Activated T-helper 1 cell treated with Interleukin-2 at 50 U/mL for 16 hours (primary cell): ENCODE data around the gene NDUFC2.
"Not testable (repeated sequence)": the region's sequence is repeated elsewhere in the genome, so short reads cannot be mapped to it uniquely, and the experiment has no call there.

Source experiments
- DNase-seq: peaks from one replicate; pipeline ENCODE4 v3.0.0-alpha.2; 2020; ENCODE audit warnings: low read depth

NDUFC2 gene

GRCh38 chr11:78080084-78080817 is 589 bp upstream of the NDUFC2 start:
- no peak for DNase-seq

- DNase-seq = no peak
Measured at GRCh38 chr11:78078218-78079167, 1.2 kb downstream of the NDUFC2 start.

GRCh38 chr11:78077592-78077991 is 2.1 kb downstream of the NDUFC2 start:
- not testable (repeated sequence) for DNase-seq

- DNase-seq = no peak
Measured at GRCh38 chr11:78076733-78077403, 2.8 kb downstream of the NDUFC2 start.

DNA sequence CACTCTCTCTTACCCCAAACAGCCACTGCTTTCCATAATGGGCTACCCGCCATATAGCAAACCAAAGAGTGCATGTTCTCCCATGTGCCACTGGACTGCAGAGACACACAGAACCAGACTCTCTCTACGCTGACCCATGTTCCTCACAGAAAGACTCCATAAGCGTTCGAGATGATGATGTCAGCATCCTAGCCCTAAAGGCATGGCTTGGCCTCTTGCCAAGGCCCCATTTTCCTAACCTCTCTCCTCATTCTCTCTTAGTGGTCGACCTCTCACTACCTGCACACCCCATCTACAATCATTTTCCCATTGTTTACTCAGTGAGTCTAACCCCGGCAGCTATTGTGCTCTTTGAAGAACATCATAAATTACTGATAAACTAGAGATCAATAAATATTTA is 4.9 kb downstream of the NDUFC2 start:
- DNase-seq = no peak

DNA sequence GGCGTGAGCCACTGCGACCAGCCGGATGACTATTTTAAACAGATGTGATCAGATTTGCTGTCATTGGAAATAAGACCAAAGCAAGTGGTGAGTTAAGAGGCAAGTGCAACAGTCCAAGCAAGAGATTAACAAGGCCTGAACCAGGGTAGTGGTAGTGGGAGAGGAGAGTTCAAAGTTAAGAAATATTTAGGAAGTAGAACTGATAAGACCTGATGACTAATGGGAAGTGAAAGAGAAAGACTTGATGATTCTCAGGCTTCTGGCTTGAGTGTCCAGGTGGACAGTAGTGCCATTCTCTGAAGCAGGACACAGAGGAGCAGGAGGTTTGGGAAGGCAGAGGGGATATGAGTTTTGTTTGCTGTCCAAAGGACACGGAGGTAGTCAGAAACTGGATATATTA is 7.2 kb downstream of the NDUFC2 start:
- DNase-seq = no peak

DNA sequence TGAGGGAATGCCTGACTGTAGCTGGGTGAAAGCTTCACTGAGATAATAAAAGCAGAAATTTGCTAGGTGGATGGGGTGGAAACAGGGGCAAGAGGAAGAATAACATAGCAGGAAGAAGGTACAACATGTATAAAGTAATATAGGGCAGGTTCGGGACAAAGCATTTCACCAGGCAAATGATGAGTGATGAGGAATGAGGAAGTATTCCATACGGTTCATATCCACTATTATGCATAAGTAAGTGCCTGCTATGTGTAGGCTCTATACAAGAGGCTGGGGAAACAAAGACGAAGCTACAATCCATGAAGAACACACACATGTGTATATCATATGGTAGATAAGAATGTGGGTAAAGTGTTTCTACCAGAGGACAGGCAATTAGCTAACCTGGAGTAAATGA is 7.9 kb downstream of the NDUFC2 start:
- no peak for DNase-seq

GRCh38 chr11:78070621-78071020 is 9.0 kb downstream of the NDUFC2 start:
- DNase-seq = no peak

DNA sequence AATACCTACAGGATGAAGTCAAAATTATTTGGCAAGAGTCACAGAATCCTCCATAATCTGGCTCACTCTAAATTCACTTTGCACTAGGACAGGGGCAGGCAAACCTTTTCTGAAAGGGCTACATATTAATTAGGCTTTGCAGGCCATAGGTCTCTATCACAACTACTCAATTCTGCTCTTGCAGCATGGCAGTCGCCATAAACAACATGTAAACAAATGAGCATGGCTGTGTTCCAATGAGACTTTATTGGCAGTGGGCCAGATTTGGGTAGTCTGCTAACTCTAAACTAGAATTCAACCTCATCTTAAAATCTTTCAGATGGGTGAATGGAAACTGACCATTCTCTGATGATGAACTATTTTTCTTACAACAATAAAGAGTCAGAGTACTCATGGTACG is 10.2 kb downstream of the NDUFC2 start:
- DNase-seq = no peak

GRCh38 chr11:78067704-78068103 is 12.0 kb downstream of the NDUFC2 start:
- DNase-seq = no peak

DNA sequence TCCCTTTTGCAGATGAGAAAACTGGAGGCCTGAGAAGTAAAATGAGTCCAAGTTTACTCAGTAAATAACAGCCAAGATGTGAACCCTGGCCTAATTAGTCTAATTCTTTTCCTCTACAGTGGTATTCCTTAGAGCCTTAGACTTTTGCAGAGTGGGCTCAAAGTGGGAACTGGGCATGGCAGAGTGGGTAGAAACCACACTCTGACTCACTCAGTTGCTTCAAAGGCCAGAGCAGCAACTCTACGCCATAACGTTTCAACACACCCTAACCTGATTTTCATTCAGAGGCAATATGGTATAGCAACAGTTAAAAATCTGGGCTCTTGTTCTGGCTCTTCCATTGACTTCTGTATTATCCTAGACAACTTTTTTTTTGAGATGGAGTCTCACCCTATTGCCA is 13.2 kb downstream of the NDUFC2 start:
- DNase-seq = no peak

DNA sequence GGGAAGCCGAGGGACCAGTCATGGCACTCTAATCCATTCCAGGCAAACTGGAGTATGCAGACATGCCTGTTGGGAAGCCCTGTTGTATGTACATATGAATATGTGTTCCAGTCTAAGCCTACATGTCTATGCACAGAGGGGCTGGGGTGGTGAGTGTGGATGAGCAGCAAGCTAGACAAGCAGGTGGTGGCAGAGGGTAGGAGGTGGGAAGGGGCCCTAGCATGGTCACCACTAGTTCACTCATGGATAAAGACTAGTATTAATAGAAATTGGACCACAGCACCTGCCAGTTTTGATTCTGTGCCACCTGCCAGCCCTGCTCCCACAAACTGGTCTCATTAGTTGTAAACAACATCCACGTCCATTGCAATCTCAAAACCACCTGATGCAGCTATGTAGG is 14.5 kb downstream of the NDUFC2 start:
- DNase-seq = no peak

DNA sequence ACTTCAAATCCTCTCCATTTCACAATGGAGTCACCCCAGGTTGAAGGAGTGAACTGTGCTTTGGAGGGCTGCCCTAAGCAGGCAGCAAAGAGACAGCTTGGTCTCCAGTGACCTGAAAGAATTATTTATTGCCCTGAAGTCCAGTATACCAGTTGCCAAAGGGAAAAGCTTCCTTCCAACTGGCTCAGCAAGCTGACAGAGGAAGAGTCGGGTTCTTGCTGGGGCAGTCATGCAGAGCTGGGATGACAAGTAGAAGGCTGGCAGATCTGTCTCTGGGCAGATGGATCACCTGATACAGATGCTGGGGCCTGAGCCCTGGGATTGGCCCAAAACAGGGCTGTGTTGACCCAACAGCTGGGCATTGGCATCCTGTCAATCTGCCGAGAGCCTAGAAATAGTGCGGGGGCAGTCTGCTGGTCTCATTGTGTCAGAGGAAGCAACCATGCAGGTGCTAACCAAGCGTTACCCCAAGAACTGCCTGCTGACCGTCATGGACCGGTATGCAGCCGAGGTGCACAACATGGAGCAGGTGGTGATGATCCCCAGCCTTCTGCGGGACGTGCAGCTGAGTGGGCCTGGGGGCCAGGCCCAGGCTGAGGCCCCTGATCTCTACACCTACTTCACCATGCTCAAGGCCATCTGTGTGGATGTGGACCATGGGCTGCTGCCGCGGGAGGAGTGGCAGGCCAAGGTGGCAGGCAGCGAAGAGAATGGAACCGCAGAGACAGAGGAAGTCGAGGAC is 16.1 kb downstream of the NDUFC2 start, which contains the start of gene THRSP:
Gene THRSP (plus strand): TSS at position 422 of the 742 bp plus-strand sequence. CDS start 21 bp downstream, at position 443.
- DNase-seq = no peak

- DNase-seq = no peak
Measured at GRCh38 chr11:78062671-78063070, 17.0 kb downstream of the NDUFC2 start.

DNA sequence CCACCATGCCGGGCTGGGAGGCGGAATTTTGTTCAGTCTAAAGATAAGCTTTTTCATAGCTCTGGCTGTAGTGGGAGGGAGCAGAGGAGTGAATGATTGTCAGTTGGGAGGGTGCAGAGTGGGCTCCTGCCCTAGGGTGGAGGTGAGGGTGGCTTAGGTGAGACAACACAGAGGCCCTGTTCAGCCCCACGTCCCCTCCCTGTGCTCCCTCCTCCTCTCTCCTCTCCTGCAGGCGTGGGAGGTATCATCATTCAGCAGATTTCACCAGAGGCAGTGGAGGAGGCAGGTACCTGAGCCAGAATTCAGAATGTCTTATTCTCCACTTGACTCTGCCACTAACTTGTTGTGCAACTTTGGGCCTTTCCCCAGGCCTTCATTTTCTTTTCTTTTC is 17.7 kb downstream of the NDUFC2 start:
- no peak for DNase-seq

GRCh38 chr11:78061088-78061920 is 18.4 kb downstream of the NDUFC2 start:
- DNase-seq = no peak

DNA sequence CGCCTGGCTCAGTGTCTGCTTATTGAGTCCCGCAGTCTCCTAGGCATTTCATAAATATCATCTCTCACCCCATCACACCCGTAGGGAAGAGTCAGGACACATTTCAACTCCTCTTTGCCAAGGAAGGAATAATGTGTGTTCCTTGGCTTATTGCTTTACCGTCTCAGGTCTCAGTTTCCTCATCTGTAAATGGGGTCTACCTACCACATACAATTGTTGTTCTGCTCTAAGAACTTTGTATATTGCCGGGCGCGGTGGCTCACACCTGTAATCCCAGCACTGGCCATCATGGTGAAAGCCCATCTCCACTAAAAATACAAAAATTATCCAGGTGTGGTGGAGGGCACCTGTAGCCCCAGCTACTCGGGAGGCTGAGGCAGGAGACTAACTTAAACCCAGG is 19.1 kb downstream of the NDUFC2 start:
- DNase-seq = no peak

- not testable (repeated sequence) for DNase-seq
Measured at GRCh38 chr11:78059749-78060328, 19.8 kb downstream of the NDUFC2 start.

DNA sequence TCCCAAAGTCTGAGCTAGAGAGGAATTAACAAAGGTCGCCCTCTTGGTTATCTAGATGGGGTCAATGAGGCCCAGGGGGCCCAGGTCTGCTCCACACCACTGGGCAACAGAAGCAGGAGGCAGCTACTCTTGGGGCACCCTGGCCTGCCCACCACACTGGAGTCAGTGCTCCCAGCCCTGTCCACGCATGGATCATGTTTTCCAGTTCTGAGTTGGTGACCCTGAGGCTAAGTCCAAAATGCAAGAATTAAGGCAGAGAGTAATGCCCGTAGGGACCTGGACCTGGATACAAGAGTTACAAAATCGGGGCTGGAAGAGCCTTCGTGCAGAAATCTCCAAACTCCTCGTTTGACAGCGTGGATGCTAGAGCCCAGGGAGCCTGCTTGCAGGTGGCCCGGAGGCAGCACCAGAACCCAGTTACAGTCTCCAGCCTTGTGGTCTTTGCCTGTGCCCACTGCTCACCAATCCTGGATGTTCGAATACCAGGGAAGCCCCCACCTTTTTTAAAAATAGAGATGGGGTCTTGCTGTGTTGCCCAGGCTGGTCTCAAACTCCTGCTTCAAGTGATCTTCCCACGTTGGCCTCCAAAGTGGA is 22.1 kb downstream of the NDUFC2 start:
- DNase-seq = no peak

DNA sequence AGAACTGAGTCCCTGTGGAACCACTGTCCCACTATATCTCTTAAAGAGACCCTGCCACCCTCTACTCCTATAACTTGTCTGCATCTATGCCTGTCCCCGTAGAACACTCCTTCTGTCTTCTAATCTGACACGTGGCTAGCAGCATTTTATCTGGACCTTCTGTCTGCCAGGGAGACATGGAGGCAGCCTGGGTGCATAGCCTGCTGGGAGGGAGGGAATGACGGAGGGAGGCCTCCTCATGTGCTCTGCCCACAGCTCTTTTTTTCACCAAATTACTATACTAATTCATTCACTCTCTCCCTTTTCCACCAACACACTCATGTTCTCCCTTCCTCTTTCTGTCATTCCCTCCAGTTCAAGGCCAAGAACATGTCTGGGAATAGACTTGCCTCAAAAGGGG is 23.6 kb downstream of the NDUFC2 start:
- DNase-seq = no peak
